ENCODE results near the gene ALK.

DNA sequence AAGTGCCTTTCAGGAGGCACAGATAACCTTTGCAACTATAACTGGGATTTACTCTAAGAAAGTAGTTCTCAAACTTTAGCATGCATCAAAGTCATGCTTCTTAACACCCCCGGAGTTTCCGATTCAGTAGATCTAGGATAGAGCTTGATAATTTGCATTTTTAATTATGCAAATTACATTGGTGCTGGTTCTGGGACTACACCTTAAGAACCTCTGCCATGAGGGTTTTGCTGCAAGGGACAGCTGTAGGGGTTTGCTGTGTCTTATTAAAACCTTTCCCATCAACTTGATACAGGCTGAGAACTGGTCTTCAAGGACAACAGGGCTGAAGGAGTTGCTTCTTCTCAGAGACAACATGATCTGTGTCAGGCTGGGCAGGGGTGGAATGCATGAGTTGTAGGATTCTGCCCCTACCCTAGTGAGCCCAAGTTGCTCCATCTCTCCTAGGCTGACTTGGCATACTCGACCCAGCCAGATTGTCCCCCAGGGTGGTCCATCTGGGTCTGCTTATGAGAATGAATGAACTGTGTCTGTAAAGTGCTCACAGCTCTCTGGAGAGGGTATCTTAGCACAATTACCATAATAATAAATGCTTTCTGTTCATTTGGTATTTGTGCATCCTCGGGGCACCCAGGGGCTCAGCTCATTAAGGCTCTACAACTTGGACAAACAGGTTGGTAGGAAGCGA is 573.5 kb downstream of the ALK start:
- TF ChIP-seq, protein P1, sequence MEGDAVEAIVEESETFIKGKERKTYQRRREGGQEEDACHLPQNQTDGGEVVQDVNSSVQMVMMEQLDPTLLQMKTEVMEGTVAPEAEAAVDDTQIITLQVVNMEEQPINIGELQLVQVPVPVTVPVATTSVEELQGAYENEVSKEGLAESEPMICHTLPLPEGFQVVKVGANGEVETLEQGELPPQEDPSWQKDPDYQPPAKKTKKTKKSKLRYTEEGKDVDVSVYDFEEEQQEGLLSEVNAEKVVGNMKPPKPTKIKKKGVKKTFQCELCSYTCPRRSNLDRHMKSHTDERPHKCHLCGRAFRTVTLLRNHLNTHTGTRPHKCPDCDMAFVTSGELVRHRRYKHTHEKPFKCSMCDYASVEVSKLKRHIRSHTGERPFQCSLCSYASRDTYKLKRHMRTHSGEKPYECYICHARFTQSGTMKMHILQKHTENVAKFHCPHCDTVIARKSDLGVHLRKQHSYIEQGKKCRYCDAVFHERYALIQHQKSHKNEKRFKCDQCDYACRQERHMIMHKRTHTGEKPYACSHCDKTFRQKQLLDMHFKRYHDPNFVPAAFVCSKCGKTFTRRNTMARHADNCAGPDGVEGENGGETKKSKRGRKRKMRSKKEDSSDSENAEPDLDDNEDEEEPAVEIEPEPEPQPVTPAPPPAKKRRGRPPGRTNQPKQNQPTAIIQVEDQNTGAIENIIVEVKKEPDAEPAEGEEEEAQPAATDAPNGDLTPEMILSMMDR (IDR thresholded peaks at IDR 0.05; ENCODE audit: low read length), result no peak
- TF ChIP-seq EZH2 (optimal IDR thresholded peaks at IDR 0.05; ENCODE audit: low read depth, low read length), result no peak
